ENCODE data around the gene TSTD1.
"Not testable (repeated sequence)": the region's sequence is repeated elsewhere in the genome, so short reads cannot be mapped to it uniquely, and the experiment has no call there.

TSTD1 gene

DNA sequence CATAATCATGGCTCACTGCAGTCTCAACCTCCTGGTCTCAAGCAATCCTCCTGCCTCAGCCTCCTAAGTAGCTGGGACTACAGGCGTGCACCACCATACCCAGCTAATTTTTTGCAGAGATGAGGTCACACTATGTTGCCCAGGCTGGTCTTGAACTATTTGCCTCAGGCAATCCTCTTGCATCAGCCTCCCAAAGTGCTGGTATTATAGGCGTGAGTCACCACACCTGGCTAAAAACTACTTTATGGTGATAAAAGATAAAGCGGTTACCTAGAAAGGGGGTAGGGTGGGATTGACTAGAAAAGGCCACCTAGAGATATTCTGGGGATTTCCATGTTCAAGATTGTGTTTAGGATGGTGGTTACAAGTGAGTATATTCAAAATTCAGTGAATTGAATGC lies 5.0 kb downstream of the TSTD1 start:
- DNase-seq, result no peak

- no peak for DNase-seq
These were observed 6.4 kb downstream of the TSTD1 start for GRCh38 chr1:161032409-161032808.

DNA sequence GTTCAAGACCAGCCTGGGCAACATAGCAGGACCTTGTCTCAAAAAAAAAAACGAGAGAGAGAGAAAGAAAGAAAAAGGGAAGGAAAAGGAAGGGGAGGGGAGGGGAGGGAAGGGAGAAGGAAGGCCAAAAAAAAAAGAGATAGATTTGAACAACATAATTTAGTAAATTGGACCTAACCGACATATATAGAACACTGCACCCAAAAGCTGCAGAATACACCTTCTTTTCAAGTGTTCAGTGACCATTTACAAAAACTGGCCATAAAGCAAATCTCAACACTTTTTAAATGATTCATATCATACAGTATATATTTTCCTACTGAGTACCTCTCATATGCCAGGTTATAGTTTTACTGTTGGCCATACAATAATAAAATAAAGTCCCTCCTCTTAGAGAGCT lies 6.9 kb downstream of the TSTD1 start:
- DNase-seq, result no peak

- DNase-seq, result not testable (repeated sequence)
These were observed 9.3 kb downstream of the TSTD1 start for GRCh38 chr1:161029466-161029865.

DNA sequence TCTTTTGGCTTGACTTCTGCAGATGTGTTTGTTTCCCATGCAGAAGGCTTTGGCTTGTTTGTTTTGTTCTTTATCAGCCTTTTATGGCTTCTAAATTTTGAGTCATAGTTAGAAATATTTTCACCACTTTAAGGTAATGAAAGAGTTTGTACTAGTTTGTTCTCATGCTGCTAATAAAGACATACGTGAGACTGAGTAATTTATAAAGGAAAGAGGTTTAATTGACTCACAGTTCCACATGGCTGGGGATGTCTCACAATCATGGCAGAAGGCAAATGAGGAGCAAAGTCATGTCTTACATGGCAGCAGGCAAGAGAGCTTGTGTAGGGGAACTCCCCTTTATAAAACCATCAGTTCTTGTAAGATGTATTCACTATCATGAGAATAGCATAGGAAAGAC lies 11.8 kb downstream of the TSTD1 start:
- DNase-seq, result not testable (repeated sequence)

GRCh38 chr1:161022432-161022831 lies 16.3 kb downstream of the TSTD1 start:
- DNase-seq, result not testable (repeated sequence)

DNA sequence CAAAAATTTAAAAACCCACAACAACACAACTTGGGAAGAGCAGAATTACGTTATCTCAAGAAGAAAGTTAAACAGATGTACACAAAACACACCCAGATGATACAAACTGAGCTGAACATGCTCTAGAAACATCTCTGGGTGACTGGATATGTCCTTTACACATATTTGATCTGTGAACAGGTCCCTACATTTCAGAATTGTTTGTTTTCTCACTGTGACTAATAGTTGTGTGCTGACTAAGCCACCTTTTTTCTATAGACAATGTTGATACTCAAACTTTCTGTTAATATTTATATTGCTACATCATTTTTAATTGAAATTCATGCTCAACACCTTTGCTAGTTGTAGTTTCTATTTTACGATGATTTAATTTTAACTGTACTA lies 16.8 kb downstream of the TSTD1 start:
- no peak for DNase-seq

DNA sequence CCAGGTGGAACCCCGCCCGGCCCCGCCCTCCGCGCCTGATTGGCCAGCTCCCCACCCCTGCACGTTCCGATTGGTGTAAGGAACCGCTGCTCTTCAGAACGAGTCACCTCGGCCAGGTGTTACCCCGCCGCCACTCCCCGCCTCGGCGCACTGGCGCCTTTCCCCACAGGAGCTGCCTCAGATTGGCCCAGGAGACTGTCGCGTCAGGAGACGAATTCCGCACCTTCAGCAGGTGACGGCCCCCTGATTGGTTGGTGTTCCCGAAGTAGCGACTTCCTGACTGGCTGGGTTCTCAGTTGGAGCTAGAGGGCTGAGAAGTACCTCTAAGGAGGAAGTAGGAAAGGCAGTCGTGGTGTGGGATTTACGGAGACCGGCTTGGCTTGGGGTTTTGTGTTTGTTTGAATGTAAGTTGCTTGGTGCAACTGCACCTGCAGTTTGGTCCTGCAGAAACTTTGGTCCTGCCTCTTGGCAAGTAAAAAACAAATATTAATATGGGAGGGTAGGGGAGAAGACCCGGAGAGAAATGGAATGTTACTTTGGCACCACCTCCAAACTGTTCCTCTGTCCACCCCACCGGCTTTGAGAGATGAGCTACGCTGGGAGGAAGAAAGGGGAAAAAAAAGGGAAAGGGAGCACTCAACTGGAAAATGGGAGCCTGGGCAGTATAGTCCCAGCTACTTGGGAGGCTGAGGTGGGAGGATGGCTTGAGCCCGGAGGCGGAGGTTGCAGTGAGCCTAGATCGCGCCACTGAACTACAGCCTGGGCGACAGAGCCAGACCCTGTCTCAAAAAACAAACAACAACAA lies 17.4 kb downstream of the TSTD1 start:
- peak; percentile 86 for DNase-seq

GRCh38 chr1:161020509-161021164 lies 18.1 kb downstream of the TSTD1 start, which contains the start of gene F11R:
F11R (minus strand) TSS chr1:161021152; CDS start chr1:161021073, 79 bp downstream.
- DNase-seq, result peak; percentile 57

DNA sequence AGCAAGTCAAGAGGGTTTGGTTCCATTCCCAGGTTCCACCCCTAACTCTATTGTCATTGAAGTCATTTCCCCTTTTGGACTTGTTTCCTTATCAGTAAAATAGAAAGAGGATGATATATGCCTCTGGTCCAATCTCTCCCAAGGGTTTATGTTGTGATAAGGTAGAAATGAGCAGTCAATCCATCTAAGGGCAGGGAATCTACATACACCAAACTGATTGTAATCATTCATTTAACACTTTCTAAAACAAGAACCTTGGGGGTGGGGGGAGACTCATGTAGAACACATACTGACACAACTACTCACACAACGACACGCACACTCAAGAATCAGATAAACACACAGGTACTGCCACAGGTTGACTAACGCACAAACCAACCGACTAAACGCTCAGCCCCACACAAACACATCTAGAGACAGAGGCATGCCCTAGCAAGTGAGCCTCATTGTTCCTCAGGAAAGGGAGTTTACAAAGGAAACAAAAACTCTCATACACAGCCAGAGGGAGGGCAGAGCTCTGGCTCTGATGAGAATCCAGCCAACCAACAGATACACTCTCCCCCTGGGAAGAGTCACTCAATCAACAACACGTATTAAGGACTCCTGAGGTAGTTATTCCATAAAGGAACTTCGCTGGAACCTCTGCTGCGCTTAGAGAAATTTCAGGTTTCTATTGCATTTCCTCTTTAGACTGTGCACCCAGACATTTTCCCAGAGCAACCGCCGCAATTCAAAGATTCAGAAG lies 18.8 kb downstream of the TSTD1 start:
- no peak for DNase-seq

- not testable (repeated sequence) for DNase-seq
These were observed 19.6 kb downstream of the TSTD1 start for GRCh38 chr1:161019111-161019660.

- no peak for DNase-seq
These were observed 20.2 kb downstream of the TSTD1 start for GRCh38 chr1:161018631-161018930.

GRCh38 chr1:161017756-161018630 lies 20.8 kb downstream of the TSTD1 start:
- no peak for DNase-seq

GRCh38 chr1:161017181-161017580 lies 21.6 kb downstream of the TSTD1 start:
- not testable (repeated sequence) for DNase-seq

GRCh38 chr1:161016683-161017082 lies 22.1 kb downstream of the TSTD1 start:
- not testable (repeated sequence) for DNase-seq

GRCh38 chr1:161013488-161014230 lies 25.1 kb downstream of the TSTD1 start:
- peak; percentile 15 for DNase-seq

DNA sequence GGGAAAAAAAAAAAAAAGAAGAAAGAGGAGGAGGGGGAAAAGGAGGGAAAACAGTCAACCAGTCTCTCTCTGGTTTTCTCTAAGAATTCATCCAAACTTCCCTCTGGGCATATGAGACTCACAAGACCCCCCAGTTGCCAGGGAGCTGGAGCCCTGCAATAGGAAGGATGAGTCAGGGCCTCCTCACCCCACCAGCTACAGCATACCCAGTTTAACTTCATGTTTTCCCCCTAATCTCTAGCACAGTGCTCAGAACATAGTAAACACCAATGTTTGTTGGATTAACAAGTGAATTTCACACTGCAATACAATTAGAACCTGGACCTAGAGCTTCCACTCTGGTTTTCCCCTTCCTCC lies 25.7 kb downstream of the TSTD1 start:
- no peak for DNase-seq

DNA sequence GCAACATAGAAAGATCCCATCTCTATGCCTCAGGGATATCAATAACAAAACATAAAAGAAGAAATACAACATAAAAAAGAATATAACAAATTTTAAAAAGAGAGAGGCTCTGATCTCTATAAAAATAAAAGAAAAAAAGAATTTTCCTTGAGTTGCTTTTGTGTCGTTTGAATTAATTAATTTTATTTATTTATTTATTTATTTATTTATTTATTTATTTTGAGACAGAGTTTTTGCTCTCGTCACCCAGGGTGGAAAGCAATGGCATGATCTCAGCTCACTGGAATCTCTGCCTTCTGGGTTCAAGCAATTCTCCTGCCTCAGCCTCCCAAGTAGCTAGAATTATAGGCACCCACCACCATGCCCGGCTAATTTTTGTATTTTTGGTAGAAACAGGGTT lies 26.3 kb downstream of the TSTD1 start:
- DNase-seq, result no peak

- DNase-seq, result no peak
These were observed 29.1 kb downstream of the TSTD1 start for GRCh38 chr1:161009602-161010211.

- no peak for DNase-seq
These were observed 29.8 kb downstream of the TSTD1 start for GRCh38 chr1:161008869-161009510.

GRCh38 chr1:161007369-161007768 lies 31.4 kb downstream of the TSTD1 start:
- DNase-seq, result no peak

Data from effector CD8-positive, alpha-beta T cell (primary cell).